ENCODE results near the gene FBXW8. TPM values are rescaled to one million over a fixed set of nuclear protein-coding genes. Genes with fewer than 3 reads are reported as not detected.

Gene FBXW8, protein sequence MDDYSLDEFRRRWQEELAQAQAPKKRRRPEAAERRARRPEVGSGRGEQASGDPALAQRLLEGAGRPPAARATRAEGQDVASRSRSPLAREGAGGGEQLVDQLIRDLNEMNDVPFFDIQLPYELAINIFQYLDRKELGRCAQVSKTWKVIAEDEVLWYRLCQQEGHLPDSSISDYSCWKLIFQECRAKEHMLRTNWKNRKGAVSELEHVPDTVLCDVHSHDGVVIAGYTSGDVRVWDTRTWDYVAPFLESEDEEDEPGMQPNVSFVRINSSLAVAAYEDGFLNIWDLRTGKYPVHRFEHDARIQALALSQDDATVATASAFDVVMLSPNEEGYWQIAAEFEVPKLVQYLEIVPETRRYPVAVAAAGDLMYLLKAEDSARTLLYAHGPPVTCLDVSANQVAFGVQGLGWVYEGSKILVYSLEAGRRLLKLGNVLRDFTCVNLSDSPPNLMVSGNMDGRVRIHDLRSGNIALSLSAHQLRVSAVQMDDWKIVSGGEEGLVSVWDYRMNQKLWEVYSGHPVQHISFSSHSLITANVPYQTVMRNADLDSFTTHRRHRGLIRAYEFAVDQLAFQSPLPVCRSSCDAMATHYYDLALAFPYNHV
- polyA plus RNA-seq (2013, experiment 1 of 2; ENCODE audit: insufficient read length): 21.6 TPM
- 22.6 TPM for polyA plus RNA-seq (2013, experiment 2 of 2; ENCODE audit: insufficient read length)

DNA sequence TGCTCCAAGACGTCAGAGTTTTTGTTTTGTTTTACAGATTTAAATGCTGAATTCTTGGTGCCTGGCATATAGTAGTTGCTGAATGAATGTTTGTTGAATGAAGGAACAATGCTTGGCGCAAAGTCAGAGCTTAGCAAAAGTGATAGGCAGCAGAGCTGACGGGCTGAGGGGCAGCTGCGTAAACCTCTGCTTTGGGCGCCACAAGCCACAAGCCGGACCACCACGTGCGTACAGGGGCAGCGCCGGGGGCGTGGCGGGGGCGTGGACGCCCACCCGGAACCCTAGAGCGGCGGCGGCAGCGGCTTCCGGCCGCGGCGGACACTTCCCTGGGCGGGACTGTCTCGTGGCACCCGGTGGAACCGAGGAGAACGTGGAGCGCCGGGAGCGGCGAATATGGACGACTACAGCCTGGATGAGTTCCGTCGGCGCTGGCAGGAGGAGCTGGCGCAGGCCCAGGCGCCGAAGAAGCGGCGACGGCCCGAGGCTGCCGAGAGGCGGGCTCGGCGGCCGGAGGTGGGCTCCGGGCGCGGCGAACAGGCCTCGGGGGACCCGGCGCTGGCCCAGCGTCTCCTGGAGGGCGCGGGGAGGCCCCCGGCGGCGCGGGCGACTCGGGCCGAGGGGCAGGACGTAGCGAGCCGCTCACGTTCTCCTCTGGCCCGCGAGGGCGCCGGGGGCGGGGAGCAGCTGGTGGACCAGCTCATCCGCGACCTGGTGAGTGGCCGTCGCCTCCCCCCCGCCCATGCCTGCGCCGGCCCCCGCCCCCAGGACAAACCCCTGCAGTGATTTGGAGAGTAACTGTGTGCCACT, at the start of gene FBXW8:
TSS of gene FBXW8 (plus strand) at position 306 of the 807 bp plus-strand sequence. CDS start at position 394, 88 bp downstream.
- DNase-seq: peak; percentile 80

DNA sequence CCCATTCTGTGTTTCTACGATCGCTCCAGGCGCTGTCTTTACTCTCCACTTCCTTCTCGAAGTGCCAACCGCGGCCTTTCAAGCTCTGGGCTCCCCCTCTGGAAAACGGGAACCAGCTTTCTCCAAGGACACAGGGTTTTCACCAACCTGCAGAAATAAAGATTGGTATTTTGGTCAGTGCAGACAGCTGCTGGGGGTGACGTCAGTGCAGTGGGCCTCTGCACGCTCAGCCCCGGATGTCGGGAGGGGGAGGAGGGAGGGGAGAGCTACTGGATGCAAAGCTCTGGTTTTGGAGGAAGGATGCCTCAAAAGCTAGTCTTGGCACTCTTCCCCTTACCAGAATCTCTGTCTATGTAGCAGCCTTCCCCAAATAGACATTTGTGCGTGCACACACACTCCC, 49.4 kb upstream of the FBXW8 start:
- DNase-seq: peak; percentile 83

DNA sequence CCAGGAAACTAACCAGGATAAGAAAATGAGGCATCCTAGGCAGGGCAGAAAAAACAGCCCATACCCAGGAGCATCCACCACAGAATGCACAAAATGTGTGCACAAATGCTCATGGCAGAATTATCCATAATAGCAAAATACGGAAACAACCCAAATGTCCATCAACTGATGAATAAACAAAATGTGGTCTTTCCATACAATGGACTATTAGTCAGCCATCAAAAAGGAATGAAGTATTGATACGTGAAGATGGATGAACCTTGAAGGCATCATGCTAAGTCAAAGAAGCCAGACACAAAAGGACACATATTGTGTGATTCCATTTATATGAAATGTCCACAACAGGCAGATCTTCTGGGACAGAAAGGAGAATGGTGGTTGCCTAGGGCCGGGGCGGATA, 48.6 kb upstream of the FBXW8 start:
- DNase-seq: no peak

DNA sequence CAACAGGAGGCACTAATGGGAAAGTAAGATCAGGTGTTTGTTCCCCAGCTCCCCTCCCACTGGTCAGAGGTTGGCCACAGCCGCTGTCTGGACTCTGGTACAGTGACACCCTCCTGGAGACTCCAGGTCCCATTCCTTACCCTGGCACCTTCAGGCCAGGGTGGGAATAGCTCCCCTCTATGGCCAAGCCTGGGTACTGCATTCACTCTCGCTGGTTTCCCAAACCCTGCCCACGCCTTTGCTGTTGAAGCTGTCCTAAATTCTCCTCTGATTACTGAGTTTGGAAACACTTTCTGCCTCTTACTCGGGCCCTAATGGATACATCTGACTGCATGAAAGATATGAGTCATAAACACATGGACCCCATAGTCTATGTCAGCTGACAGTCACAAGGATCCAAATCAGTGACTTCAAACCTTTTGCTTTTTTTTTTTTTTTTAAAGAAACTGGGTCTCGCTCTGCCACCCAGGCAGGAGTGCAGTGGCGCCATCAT, 47.4 kb upstream of the FBXW8 start:
- DNase-seq: peak; percentile 67

DNA sequence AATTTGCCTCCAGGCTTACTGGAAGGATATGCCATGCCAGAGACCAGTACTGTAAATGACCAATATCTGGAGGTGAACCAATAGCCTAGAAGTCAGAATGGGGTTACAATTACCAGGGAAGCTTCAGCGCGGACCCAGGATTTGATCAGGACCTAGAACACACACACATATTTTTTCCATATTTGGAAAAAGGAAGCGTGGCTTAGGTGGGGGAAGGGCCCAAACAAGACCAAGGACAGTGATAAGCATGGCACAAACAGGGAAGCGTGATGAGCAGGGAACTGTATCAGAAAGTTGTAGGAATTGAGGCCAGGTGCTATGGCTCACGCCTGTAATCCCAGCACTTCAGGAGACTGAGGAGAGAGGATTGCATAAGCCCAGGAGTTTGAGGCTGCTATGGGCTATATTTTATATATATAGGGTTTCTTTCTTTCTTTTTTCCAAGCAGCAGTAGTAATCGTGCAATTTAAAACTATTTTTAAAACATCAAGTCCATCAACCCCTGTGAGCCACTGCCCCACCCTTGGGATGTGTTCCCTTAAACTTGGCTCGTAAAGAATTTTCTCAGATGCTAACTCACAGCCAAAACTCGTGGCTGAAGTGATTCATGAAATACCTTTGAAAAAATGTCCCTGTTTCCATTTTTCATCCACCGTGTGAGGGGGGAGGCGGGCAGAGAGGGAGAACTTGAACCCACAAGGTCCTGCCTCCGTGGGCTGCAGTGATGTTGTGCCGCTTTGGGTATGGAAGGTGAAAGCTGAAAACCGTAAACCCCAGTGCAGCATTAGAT, 46.2 kb upstream of the FBXW8 start:
- DNase-seq: peak; percentile 87

DNA sequence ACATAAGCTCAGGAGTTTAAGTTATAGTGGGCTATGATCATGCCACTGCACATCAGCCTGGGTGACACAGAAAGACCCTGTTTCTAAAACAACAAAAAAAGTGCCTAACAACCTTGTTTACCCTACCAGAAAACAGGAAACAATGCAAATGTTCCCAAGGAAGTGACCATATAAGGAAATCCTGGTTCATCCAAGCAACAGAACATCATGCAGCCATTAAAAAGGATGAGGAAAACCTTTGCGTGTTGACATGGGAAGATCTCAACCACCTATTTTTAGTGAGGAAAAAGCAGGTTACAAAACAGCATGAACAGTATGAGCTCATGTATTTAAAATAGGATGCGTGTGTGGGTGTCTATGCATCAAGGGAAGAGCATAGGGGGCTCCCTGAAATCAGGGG, 43.2 kb upstream of the FBXW8 start:
- no peak for DNase-seq

DNA sequence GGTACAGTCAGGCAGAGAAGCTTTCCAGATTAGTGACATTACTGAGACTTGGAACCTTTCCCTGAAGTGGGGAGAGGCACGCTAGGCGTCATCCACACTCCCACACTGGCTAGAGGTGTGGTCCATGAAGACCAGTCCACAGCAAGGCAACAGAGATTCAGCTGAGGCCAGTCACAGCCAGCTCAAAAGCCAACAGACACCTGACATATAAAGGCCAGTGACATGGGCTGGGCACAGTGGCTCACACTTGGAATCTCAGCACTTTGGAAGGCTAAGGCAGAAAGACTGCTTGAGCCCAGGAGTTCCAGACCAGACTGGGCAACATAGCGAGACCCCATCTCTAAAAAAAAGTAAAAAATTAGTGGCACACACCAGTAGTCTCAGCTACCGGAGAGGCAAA, 40.4 kb upstream of the FBXW8 start:
- no peak for DNase-seq

DNA sequence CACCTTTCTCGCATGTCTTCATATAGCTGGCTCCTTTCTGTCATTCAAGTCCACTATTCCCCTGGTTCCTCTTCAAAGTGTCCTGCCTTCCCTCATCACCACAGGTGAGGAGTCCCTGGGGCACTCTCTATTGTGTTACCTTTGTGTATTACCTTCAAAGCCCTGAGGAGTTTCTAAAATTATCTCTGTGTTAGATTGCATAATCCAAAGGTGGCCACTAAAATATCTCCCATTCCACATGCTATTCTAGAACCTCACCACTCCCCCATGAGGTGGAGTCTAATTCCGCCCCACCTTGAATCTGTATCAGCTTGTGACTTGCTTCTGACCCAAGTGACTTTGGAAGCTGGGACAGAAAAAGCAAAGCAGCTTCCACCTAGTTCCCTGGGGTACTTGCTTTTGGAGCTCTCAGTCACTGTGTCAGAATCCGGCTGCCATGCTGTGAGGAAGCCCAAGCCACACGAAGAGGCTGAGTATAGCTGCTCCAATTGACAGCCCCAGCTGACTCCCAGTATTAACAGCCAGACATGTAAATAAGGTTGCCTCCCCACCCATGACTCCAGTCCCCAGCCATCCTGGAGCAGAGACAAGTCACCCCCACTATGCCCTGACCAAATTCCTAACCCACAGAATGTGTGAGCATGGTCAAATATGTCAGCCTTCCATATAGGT, 36.3 kb upstream of the FBXW8 start:
- DNase-seq: no peak

DNA sequence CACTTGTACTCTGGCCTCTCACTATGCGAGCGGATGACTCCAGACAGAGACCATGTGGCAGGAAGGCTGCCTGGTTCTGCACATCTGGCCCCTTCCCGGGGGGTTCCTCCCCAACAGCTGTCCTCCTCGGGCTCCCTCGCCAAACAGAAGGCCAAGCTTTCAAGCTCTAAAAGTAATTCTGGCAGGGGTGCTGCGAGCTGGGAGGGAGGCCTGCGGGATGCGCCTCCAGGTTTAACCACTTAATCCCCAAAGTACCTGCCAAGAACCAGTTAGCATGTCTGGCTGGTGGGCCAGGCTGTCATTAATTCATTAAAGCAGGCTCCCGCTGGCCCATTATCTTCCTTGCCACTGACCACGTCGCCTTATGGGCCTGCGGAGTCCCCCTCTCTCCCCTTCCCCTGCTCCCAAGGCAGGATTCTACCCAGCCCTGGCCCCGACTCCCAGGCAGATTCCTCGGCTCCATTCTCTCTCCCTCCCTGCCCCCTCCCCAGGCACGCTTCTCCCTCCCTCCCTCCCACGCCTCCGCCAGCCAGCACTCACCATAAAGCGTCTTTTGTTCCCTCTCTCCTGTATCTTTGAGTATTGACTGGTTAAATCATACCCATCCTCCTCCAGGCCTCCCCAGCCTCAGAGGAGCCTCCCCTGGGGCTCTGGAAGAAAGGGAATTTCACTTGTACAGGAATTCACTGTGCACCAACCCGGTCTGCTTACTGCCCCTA, 34.4 kb upstream of the FBXW8 start:
- DNase-seq: no peak

DNA sequence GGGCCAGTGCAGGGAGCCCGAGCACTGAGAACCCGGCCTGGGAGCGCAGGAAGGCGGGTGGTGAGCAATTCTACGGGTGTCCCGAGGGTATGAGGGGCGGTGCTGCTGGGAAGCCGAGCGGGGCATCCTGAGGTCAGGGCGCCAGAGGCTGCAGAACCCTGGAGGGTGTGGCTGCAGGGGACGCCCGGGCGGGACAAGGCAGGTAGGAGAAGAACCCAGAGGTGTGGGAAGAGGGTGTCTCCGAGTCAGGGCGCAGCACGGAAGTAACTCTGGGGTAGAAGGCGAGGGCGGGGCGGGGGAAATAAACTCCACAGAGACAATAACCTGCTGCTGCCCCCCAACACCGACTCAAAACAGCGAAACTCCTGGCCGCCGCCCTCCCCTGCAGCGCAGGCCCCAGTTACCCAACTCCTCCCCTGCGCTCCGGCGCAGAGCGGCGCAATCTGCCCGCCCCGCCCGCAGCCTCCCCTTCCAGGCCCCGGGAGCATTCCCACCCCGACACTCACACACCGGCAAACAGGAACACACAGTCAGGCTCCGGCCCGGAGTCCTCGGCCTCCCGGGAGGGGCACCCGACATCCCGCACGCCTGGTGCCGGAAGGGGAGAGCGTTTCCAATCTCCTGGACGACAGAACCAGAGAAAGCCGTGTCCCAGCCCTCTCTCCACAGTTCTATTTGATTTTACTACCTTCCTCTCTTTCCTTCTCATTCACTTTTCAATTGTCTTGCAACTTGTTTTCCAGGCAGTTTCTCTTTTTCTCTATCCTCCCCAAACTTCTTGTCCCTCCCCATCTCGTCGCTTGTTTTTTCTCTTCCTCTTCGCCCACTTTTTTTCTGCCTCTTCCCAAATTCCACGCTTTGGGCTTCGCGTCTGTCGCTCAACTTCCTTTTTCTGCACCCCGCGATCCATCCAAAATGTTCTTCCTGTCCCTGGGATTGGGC, 31.9 kb upstream of the FBXW8 start:
- DNase-seq: no peak

DNA sequence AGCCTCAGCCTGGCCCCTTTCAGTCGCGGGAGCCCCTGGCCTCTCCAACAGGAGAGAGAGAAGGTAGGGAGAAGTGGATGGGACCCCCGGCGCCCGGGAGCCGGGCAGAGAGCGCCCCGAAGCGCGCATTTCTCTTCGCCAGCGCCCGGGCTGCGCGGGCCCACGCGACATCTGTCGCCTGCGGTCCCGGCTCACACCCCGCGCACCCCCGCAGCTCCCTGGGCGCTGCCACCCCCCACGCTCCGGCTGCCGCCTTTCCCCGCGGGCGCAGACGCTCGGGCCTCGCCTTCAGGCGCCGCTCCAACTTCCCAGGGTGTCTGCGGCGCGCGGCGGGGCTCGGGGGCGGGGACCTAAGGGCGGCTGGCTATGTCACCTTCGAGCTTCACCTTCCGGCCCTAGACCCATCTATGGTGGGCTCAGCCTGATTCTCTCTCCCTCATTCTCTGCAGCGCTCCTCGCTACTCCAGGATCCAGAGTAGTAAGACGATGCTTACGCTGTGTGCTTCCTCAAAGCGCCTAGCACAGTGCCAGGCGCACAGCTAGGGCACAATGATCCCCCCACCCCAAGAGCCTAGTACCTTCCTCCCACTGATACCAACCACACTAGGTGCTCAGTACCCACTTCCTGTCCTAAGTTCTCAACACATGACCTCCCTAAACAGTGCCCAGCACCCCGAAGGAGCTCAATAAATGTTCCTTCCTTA, 31.1 kb upstream of the FBXW8 start:
- no peak for DNase-seq

DNA sequence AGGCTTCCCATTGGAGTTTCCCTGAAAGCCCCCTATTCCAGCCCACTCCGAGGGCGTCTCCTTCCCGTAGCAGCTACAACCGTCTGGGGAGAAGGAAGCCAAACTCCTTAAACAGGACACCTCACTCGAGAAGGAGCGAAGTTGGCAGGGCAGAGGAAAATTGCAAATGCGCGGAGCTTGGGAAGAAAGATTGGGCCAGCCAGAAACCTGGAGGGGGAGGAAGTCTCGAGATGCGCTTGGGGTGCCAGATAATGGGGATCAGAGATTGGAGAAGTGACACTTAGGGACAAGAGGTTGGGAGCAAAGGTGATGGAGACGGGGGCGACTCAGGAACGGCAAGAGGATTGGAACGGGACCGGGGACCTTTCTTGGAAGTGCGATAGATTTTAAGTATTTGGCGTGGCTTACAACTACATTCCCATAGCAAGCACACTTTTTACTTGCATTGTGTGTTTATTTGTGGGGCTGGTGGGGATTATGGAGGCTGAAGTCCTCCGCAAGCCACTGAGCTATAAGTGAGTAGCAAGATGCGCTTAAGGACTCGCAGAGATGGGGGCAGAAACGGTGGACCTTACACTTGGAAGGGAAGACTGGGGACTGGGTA, 30.4 kb upstream of the FBXW8 start:
- DNase-seq: no peak

DNA sequence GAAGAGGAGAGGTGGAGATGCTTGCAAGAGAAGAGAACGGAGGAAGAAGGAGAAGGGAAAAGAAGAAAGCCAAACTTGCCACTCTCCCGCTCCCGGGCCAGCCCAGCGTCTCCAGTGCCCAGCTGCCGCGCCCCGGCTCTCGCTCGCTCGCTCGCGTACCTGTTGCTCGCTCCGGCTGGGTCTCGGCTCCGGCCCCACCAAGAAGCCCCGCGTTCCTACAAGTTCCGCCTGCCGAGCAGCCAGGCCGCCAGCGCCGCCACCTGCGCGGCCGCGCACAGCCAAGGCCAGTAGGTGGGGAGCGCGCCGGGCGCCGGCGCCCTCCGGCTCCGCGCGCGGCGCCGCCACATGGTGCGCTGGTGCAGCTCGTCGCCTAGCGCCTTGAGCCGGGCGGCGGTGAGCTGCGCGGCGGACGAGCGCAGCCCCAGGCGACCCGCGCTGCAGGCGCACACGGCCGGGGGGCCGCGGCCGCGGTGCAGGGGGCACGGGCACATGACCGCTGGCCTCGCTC, 29.9 kb upstream of the FBXW8 start:
- peak; percentile 39 for DNase-seq

DNA sequence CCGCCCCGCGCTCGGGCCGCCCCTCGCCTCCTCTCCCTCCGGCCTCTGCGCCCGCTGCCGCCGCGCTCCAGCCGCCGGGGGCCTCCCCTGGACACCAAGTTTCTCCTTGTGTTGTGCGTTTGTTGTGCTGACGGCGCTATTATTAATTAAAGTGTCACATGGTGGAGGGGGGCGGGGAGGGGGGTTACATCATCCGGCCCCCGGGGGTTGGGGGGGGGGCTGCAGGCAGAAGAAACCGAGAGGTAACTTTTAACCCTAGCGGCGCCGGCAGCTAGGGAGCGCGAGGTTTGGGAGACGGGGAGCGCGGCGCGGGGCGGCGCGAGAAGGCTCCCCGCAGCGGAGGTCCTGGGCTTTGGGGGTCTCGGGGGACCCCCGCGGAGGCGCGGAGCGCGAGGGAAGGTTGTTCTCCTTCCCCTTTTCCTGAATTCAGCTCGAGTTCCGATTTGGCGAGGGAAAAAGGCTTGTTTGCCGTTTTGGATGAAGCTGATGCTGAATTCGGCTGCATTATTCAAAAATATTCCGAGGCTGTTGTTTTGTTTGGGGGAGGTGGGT, 29.3 kb upstream of the FBXW8 start, which contains the start of gene HRK:
TSS of gene HRK (minus strand) at position 117 of the 552 bp plus-strand sequence. CDS start 134 bp downstream, outside the sequence.
- peak; percentile 21 for DNase-seq

DNA sequence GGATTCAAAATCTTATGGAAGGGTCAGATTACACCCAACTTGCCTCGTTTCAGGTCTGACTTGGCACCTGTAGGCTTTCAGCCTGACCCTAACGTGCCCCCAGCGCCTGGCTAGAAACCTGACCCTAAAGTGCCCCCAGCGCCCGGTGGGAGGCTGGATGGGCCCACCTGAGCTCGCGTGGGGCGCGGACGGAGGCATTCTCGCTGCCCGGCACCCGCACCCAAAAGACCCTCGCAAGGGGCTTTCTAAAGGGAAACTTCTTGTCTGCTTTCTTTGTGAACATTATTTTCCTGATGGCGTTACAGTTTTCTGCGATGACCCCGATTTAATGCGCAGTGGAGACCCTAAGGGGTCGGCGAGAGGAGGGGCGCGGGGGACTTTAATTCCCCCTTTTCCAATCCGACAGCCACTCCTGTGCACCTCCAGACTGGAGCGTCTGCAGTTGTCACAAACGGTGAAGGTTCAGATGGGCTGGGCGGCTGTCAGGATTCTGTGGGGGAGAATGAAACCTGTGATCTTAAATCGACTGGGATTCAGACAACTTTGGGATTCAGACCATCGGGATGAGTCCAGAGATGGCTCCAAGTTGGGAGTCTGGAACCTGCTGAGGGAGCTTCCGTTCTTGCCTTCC, 28.8 kb upstream of the FBXW8 start:
- no peak for DNase-seq

DNA sequence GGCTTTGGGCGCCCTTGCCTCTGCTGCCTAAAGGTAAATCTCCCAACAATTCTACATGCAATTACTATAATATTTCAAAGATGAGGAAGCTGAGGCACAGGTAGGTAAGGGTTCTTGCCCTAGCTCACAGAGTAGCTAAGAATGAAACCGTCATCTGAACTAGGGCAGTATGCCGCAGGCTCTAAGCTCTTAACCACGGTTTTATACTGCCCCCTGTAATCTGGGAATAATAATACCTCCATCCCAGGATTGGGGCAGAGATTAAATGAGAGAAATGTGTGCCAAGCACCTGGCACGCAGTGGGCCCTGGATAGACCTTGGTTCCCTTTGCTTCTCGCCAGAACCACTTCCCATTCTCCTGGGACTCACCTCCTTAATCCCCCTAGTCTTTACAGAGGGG, 28.0 kb upstream of the FBXW8 start:
- peak; percentile 44 for DNase-seq

DNA sequence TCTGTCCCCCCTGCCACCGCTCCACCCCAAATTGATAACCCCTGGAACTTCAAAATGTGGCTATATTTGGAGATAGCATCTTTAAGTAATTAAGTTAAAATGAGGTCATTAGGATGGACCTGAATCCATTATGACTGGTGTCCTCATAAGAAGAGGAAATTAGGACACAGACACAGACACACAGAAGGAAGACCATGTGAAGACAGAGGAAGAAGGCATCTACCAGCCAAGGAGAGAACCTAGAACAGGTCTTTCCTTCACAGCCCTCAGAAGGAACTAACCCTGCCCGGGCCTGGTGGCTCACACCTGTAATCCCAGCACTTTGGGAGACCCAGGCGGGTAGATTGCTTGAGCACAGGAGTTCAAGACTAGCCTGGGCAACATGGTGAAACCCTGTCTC, 25.9 kb upstream of the FBXW8 start:
- no peak for DNase-seq

All from fibroblast of skin of abdomen (primary cell).